Measurements from ENCODE around the gene TMEM109.

The TMEM109 gene

GRCh38 chr11:60910711-60911380 is 3.1 kb upstream of the TMEM109 start:
- no peak for DNase-seq

- DNase-seq, result no peak
Measured at GRCh38 chr11:60912223-60912850, 1.6 kb upstream of the TMEM109 start.

GRCh38 chr11:60912851-60913528 is 968 bp upstream of the TMEM109 start:
- DNase-seq, result no peak

- DNase-seq, result no peak
Measured at GRCh38 chr11:60914633-60915247, 782 bp downstream of the TMEM109 start.

GRCh38 chr11:60915248-60915914 is 1.4 kb downstream of the TMEM109 start:
- peak; percentile 77 for DNase-seq

GRCh38 chr11:60916669-60917206 is 2.8 kb downstream of the TMEM109 start:
- DNase-seq, result no peak

GRCh38 chr11:60917267-60917666 is 3.3 kb downstream of the TMEM109 start:
- no peak for DNase-seq

- DNase-seq, result no peak
Measured at GRCh38 chr11:60918251-60918938, 4.4 kb downstream of the TMEM109 start.

GRCh38 chr11:60918939-60919265 is 4.9 kb downstream of the TMEM109 start:
- no peak for DNase-seq

- no peak for DNase-seq
Measured at GRCh38 chr11:60919320-60919719, 5.4 kb downstream of the TMEM109 start.

GRCh38 chr11:60919956-60920355 is 6.0 kb downstream of the TMEM109 start:
- DNase-seq, result no peak

GRCh38 chr11:60921259-60921658 is 7.3 kb downstream of the TMEM109 start:
- no peak for DNase-seq

- DNase-seq, result no peak
Measured at GRCh38 chr11:60921777-60922335, 7.9 kb downstream of the TMEM109 start.

- DNase-seq, result no peak
Measured at GRCh38 chr11:60922906-60923305, 8.9 kb downstream of the TMEM109 start.

GRCh38 chr11:60923326-60923725 is 9.4 kb downstream of the TMEM109 start:
- DNase-seq, result no peak

- DNase-seq, result no peak
Measured at GRCh38 chr11:60923800-60924109, 9.8 kb downstream of the TMEM109 start.

- DNase-seq, result peak; percentile 28
Measured at GRCh38 chr11:60924110-60924905, 10.3 kb downstream of the TMEM109 start, which contains the start of gene TMEM132A. TSS of gene TMEM132A (plus strand) at chr11:60924460. CDS start at chr11:60924634, 174 bp downstream.

GRCh38 chr11:60924906-60925853 is 11.2 kb downstream of the TMEM109 start:
- no peak for DNase-seq

- DNase-seq, result peak; percentile 35
Measured at GRCh38 chr11:60925868-60926267, 11.9 kb downstream of the TMEM109 start.

- no peak for DNase-seq
Measured at GRCh38 chr11:60926500-60926899, 12.5 kb downstream of the TMEM109 start.

Measured in amniotic stem cell (primary cell).